Measurements from ENCODE around the gene CRACR2B.

CRACR2B gene

GRCh38 chr11:867856-868358 is 40.2 kb downstream of the CRACR2B start:
- H3K9ac ChIP-seq (ENCODE audit: low read length): no peak overlapping the region
- TF ChIP-seq, protein P1, sequence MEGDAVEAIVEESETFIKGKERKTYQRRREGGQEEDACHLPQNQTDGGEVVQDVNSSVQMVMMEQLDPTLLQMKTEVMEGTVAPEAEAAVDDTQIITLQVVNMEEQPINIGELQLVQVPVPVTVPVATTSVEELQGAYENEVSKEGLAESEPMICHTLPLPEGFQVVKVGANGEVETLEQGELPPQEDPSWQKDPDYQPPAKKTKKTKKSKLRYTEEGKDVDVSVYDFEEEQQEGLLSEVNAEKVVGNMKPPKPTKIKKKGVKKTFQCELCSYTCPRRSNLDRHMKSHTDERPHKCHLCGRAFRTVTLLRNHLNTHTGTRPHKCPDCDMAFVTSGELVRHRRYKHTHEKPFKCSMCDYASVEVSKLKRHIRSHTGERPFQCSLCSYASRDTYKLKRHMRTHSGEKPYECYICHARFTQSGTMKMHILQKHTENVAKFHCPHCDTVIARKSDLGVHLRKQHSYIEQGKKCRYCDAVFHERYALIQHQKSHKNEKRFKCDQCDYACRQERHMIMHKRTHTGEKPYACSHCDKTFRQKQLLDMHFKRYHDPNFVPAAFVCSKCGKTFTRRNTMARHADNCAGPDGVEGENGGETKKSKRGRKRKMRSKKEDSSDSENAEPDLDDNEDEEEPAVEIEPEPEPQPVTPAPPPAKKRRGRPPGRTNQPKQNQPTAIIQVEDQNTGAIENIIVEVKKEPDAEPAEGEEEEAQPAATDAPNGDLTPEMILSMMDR (IDR thresholded peaks at IDR 0.05; ENCODE audit: insufficient read depth, low read length, poor library complexity, severe bottlenecking): no peak
- TF ChIP-seq EZH2phosphoT487 (conservative IDR thresholded peaks at IDR 0.05; ENCODE audit: low read length): no peak
- H3F3A ChIP-seq (ENCODE audit: insufficient read depth): no peaks in the 10 kb centered on the region
- H3K36me3 ChIP-seq (ENCODE audit: low read length): no peaks in the 10 kb centered on the region
- H3K9me2 ChIP-seq (replicated peaks; ENCODE audit: insufficient read depth, low read length): no peaks in the 10 kb centered on the region
- H3K79me2 ChIP-seq (ENCODE audit: insufficient read depth, low read length): no peaks in the 10 kb centered on the region
- no peaks in the 10 kb centered on the region for H4K20me1 ChIP-seq (ENCODE audit: low read depth, low read length)
- H2AFZ ChIP-seq (ENCODE audit: low read depth, low read length, severe bottlenecking): no peak overlapping the region
- no peak overlapping the region for H3K4me2 ChIP-seq (ENCODE audit: low read depth, low read length, poor library complexity, severe bottlenecking)
- H3K4me3 ChIP-seq (ENCODE audit: insufficient read depth, low read length, poor library complexity, severe bottlenecking): no peak overlapping the region
- H3K9me3 ChIP-seq (ENCODE audit: insufficient read depth, low read length): no peaks in the 10 kb centered on the region
- no peak overlapping the region for H3K27ac ChIP-seq (ENCODE audit: low read depth, low read length)
- H3K27me3 ChIP-seq (ENCODE audit: low read length): no peaks in the 10 kb centered on the region

- H3F3A ChIP-seq (ENCODE audit: insufficient read depth): no peaks in the 10 kb centered on the region
- H3K36me3 ChIP-seq (ENCODE audit: low read length): no peaks in the 10 kb centered on the region
- H4K20me1 ChIP-seq (ENCODE audit: low read depth, low read length): no peaks in the 10 kb centered on the region
- no peaks in the 10 kb centered on the region for H3K27me3 ChIP-seq (ENCODE audit: low read length)
- H2AFZ ChIP-seq (ENCODE audit: low read depth, low read length, severe bottlenecking): no peak overlapping the region
- TF ChIP-seq, protein P1 (IDR thresholded peaks at IDR 0.05; ENCODE audit: insufficient read depth, low read length, poor library complexity, severe bottlenecking): no peak
- no peak for TF ChIP-seq EZH2phosphoT487 (conservative IDR thresholded peaks at IDR 0.05; ENCODE audit: low read length)
- no peaks in the 10 kb centered on the region for H3K9me3 ChIP-seq (ENCODE audit: insufficient read depth, low read length)
- no peak overlapping the region for H3K4me3 ChIP-seq (ENCODE audit: insufficient read depth, low read length, poor library complexity, severe bottlenecking)
- H3K9ac ChIP-seq (ENCODE audit: low read length): no peak overlapping the region
- no peaks in the 10 kb centered on the region for H3K79me2 ChIP-seq (ENCODE audit: insufficient read depth, low read length)
- no peak overlapping the region for H3K27ac ChIP-seq (ENCODE audit: low read depth, low read length)
- H3K9me2 ChIP-seq (replicated peaks; ENCODE audit: insufficient read depth, low read length): no peaks in the 10 kb centered on the region
- H3K4me2 ChIP-seq (ENCODE audit: low read depth, low read length, poor library complexity, severe bottlenecking): no peak overlapping the region
Observed at GRCh38 chr11:868394-868793, 40.7 kb downstream of the CRACR2B start.

- no peaks in the 10 kb centered on the region for H3K36me3 ChIP-seq (ENCODE audit: low read length)
- no peaks in the 10 kb centered on the region for H3F3A ChIP-seq (ENCODE audit: insufficient read depth)
- H3K9me3 ChIP-seq (ENCODE audit: insufficient read depth, low read length): no peaks in the 10 kb centered on the region
- no peaks in the 10 kb centered on the region for H4K20me1 ChIP-seq (ENCODE audit: low read depth, low read length)
- no peak overlapping the region for H3K27ac ChIP-seq (ENCODE audit: low read depth, low read length)
- no peaks in the 10 kb centered on the region for H3K27me3 ChIP-seq (ENCODE audit: low read length)
- H3K4me2 ChIP-seq (ENCODE audit: low read depth, low read length, poor library complexity, severe bottlenecking): no peak overlapping the region
- H2AFZ ChIP-seq (ENCODE audit: low read depth, low read length, severe bottlenecking): no peak overlapping the region
- H3K79me2 ChIP-seq (ENCODE audit: insufficient read depth, low read length): no peaks in the 10 kb centered on the region
- no peak overlapping the region for H3K9ac ChIP-seq (ENCODE audit: low read length)
- no peaks in the 10 kb centered on the region for H3K9me2 ChIP-seq (replicated peaks; ENCODE audit: insufficient read depth, low read length)
- TF ChIP-seq EZH2phosphoT487 (conservative IDR thresholded peaks at IDR 0.05; ENCODE audit: low read length): no peak
- TF ChIP-seq, protein P1 (IDR thresholded peaks at IDR 0.05; ENCODE audit: insufficient read depth, low read length, poor library complexity, severe bottlenecking): no peak
- H3K4me3 ChIP-seq (ENCODE audit: insufficient read depth, low read length, poor library complexity, severe bottlenecking): no peak overlapping the region
Observed at GRCh38 chr11:868802-869201, 41.1 kb downstream of the CRACR2B start.
